ENCODE data around the gene STK4. TPM values are rescaled to one million over a fixed set of nuclear protein-coding genes. Genes with fewer than 3 reads are reported as not detected.

STK4 gene
- total and polyA plus RNA-seq, 2 donors (not counting 3 experiments of a cell fraction or from before 2014, with no cell fraction given) = 9.1 to 29.6 TPM

DNA sequence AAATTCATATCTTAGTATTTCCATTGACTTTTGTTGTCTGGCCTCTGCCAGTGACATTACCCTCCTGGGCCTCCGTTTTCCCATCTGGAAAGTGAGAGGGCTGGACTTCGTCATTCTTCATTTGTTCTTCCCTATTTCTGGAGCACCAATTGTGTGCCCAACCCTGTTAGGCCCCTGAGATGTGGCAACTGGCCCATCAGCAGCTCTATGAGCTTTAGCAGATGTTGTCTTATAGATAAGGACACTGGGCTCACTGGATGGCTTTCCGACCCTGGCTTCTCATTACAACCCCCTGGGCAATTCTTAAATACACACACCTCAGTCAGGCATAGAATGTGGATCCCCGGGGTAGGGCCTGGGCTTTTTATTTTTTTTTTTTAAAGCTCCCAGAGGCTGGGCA lies 41.8 kb upstream of the STK4 start:
- BruUV-seq (replicated peaks) = no TSS peak
- Histone ChIP-seq H3K27ac (ENCODE audit: insufficient read depth, low read depth, low read length) (no peak overlapping the region), H2AFZ (ENCODE audit: low read depth, low read length) (no peak overlapping the region), H3K36me3 (ENCODE audit: control insufficient read depth in 2 of 2, extremely low read depth in 1 of 2, insufficient read depth in 2 of 2, low read length in 2 of 2) (no peaks in the 10 kb centered on the region), H3K9me1 (replicated peaks; ENCODE audit: control insufficient read depth, extremely low read depth, insufficient read depth, low read length) (no peaks in the 10 kb centered on the region), H3K4me2 (ENCODE audit: insufficient read depth, low read length) (no peak overlapping the region), H3K9me3 (replicated peaks; ENCODE audit: control insufficient read depth, insufficient read depth, low read length) (no peaks in the 10 kb centered on the region), H4K20me1 (replicated peaks; ENCODE audit: control insufficient read depth, extremely low read depth, insufficient read depth, low read length) (no peaks in the 10 kb centered on the region), H3K9ac (replicated peaks; ENCODE audit: extremely low read depth, insufficient read depth, low read length) (no peak overlapping the region), H3K79me2 (ENCODE audit: control insufficient read depth, insufficient read depth, low read length) (no peaks in the 10 kb centered on the region), H3K4me3 (replicated peaks in 1 of 3; ENCODE audit: insufficient read depth in 1 of 3, low read depth in 1 of 3, low read length in 3 of 3) (no peak overlapping the region), H3K27me3 (ENCODE audit: control insufficient read depth in 2 of 2, insufficient read depth in 2 of 2, low read length in 2 of 2) (no peaks in the 10 kb centered on the region), H3K4me1 (ENCODE audit: control insufficient read depth, extremely low read depth, insufficient read depth, low read length) (no peaks in the 10 kb centered on the region)
- POLR2A ChIA-PET = interaction anchor here (0.7 kb wide), 1 partner anchor 32 kb away, joined by 6 read pairs; no protein-coding TSS in a partner anchor
- no peak for DNase-seq (ENCODE audit: low read depth, low spot score)
- dilution Hi-C loops (cut with MboI; ENCODE audit: extremely low pct_ligation_motif_present, low sequenced_read_pairs) (no loop called here), intact Hi-C loops (cut with micrococcal nuclease) (no loop called here)
- TF ChIP-seq GATA2 (IDR thresholded peaks at IDR 0.05; ENCODE audit: insufficient read depth, insufficient read length, low read depth, low read length) = no peak
- no peak for FAIRE-seq
- CTCF ChIA-PET = interaction anchor here (2.0 kb wide), 1 partner anchor 21 kb away, joined by 4 read pairs; no protein-coding TSS in a partner anchor

GRCh38 chr20:44928595-44928994 lies 37.7 kb upstream of the STK4 start:
- Histone ChIP-seq H3K27me3 (ENCODE audit: control insufficient read depth in 2 of 2, insufficient read depth in 2 of 2, low read length in 2 of 2) (no peaks in the 10 kb centered on the region), H3K9me3 (replicated peaks; ENCODE audit: control insufficient read depth, insufficient read depth, low read length) (no peaks in the 10 kb centered on the region), H3K36me3 (ENCODE audit: control insufficient read depth in 2 of 2, extremely low read depth in 1 of 2, insufficient read depth in 2 of 2, low read length in 2 of 2) (peaks cover 0 to 2% of the 10 kb centered on the region in 2 experiments), H3K27ac (ENCODE audit: insufficient read depth, low read depth, low read length) (no peak overlapping the region), H2AFZ (ENCODE audit: low read depth, low read length) (no peak overlapping the region), H3K4me2 (ENCODE audit: insufficient read depth, low read length) (no peak overlapping the region), H4K20me1 (replicated peaks; ENCODE audit: control insufficient read depth, extremely low read depth, insufficient read depth, low read length) (no peaks in the 10 kb centered on the region), H3K79me2 (ENCODE audit: control insufficient read depth, insufficient read depth, low read length) (no peaks in the 10 kb centered on the region), H3K9me1 (replicated peaks; ENCODE audit: control insufficient read depth, extremely low read depth, insufficient read depth, low read length) (no peaks in the 10 kb centered on the region), H3K4me3 (replicated peaks in 1 of 3; ENCODE audit: insufficient read depth in 1 of 3, low read depth in 1 of 3, low read length in 3 of 3) (no peak overlapping the region), H3K9ac (replicated peaks; ENCODE audit: extremely low read depth, insufficient read depth, low read length) (no peak overlapping the region), H3K4me1 (ENCODE audit: control insufficient read depth, extremely low read depth, insufficient read depth, low read length) (no peaks in the 10 kb centered on the region)
- intact Hi-C loops (cut with micrococcal nuclease) = no loop called here
- no peak for FAIRE-seq
- CTCF ChIA-PET = interaction anchor here (1.2 kb wide), 1 partner anchor 34 kb away, joined by 3 read pairs; no protein-coding TSS in a partner anchor
- POLR2A ChIA-PET = no interaction called here
- no TSS peak for BruUV-seq (replicated peaks)
- DNase-seq (ENCODE audit: low read depth, low spot score) = no peak
- dilution Hi-C loops (cut with MboI; ENCODE audit: extremely low pct_ligation_motif_present, low sequenced_read_pairs) = no loop called here
- TF ChIP-seq JUN (IDR thresholded peaks at IDR 0.05; ENCODE audit: borderline replicate concordance, insufficient read depth, insufficient read length, low read depth) (no peak), MAX (IDR thresholded peaks at IDR 0.05; ENCODE audit: insufficient read depth, insufficient read length) (no peak), GATA2 (IDR thresholded peaks at IDR 0.05; ENCODE audit: insufficient read depth, insufficient read length, low read depth, low read length) (no peak), EZH2 (IDR thresholded peaks at IDR 0.05; ENCODE audit: borderline replicate concordance, low read depth, low read length, severe bottlenecking) (no peak), POLR2A (IDR thresholded peaks at IDR 0.05; ENCODE audit: low read depth, low read length) (no peak), FOS (IDR thresholded peaks at IDR 0.05; ENCODE audit: borderline replicate concordance, insufficient read depth, low read length) (no peak), MYC (IDR thresholded peaks at IDR 0.05; ENCODE audit: low read depth, low read length) (no peak), POLR2AphosphoS5 (IDR thresholded peaks at IDR 0.05; ENCODE audit: insufficient read depth, low read depth, low read length) (no peak)
- TF ChIP-seq, protein P1, sequence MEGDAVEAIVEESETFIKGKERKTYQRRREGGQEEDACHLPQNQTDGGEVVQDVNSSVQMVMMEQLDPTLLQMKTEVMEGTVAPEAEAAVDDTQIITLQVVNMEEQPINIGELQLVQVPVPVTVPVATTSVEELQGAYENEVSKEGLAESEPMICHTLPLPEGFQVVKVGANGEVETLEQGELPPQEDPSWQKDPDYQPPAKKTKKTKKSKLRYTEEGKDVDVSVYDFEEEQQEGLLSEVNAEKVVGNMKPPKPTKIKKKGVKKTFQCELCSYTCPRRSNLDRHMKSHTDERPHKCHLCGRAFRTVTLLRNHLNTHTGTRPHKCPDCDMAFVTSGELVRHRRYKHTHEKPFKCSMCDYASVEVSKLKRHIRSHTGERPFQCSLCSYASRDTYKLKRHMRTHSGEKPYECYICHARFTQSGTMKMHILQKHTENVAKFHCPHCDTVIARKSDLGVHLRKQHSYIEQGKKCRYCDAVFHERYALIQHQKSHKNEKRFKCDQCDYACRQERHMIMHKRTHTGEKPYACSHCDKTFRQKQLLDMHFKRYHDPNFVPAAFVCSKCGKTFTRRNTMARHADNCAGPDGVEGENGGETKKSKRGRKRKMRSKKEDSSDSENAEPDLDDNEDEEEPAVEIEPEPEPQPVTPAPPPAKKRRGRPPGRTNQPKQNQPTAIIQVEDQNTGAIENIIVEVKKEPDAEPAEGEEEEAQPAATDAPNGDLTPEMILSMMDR (IDR thresholded peaks at IDR 0.05; ENCODE audit: extremely low read depth in 1 of 2, insufficient read depth in 1 of 2, low read depth in 1 of 2, low read length in 2 of 2) = no peak

Measured in endothelial cell of umbilical vein (primary cell).